GM21360 (cell line): ENCODE results near the gene MBOAT2.
A peak's percentile ranks its signal among the peaks of the same experiment; 100 is the strongest.

Experiments used
- ATAC-seq: cut with Tn5 transposase; IDR thresholded peaks from one replicate; pipeline ENCODE4 v1.9.1; 2021; ENCODE audit warnings: mild to moderate bottlenecking, moderate library complexity; ENCODE audit not compliant: unreplicated experiment

Gene MBOAT2

GRCh38 chr2:8862230-8862629, 141.3 kb downstream of the MBOAT2 start:
- no peak for ATAC-seq

GRCh38 chr2:8861797-8862196, 141.7 kb downstream of the MBOAT2 start:
- ATAC-seq = no peak

- no peak for ATAC-seq
These were observed 143.2 kb downstream of the MBOAT2 start for GRCh38 chr2:8860239-8860638.

DNA sequence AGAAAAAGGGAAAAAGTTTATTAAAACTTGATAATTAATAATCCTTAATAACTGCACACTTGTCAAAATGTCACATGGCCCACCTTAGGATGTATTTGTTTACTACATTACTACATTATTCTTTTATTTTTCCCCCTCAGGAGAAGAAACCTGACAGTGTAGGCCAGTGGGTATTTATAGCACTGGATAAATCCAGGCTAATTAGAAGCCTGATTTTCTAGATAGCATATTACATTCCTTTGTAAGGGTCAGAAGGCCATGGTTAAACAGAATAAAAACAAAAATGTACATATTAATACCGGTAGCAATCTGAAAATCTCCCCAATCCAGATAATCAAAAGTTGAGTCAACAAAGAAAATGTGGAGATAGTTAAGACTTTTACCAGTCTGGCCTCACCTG, 144.6 kb downstream of the MBOAT2 start:
- ATAC-seq = no peak

DNA sequence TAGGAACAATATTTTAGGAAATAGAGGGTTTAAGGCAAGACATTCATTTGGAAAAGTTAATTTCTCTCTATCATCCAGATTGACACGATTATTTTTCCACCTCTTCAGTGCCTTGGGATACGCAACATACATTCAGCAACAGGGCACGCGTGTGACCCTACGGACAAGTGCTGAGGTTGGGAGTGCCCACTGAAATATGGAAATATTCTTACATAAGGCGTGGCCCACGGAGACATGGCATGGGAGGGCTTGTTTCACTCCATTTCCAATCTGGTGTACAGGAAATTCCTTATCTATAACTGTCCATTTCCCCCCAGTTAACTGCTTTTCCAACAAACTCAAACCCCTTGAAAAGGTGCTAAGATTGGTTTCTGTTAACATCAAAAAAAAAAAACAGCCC, 145.2 kb downstream of the MBOAT2 start:
- no peak for ATAC-seq

DNA sequence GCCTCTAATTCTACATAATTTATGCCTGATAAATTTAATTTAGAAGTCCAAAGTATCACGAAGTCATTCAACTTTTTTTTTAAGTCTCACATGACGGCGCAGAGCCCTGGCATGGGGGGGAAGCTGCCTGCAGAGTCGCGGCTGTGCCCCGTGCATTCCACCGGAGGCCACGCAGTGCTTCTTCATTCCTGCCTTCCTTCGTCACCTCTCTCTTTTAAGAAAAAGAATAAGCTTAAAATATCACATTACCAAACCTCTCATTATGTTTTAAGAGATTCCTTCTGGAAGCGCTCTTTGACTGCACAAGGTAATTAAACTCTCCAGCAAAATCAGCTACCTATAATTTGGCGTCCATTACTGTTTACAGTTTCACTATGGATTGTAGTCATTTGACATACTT, 145.8 kb downstream of the MBOAT2 start:
- ATAC-seq = no peak

GRCh38 chr2:8856176-8856575, 147.3 kb downstream of the MBOAT2 start:
- no peak for ATAC-seq

GRCh38 chr2:8855010-8855409, 148.5 kb downstream of the MBOAT2 start:
- ATAC-seq = no peak

GRCh38 chr2:8853426-8853825, 150.1 kb downstream of the MBOAT2 start:
- no peak for ATAC-seq

GRCh38 chr2:8851811-8852560, 151.5 kb downstream of the MBOAT2 start:
- no peak for ATAC-seq

- ATAC-seq = no peak
These were observed 152.5 kb downstream of the MBOAT2 start for GRCh38 chr2:8850845-8851487.

DNA sequence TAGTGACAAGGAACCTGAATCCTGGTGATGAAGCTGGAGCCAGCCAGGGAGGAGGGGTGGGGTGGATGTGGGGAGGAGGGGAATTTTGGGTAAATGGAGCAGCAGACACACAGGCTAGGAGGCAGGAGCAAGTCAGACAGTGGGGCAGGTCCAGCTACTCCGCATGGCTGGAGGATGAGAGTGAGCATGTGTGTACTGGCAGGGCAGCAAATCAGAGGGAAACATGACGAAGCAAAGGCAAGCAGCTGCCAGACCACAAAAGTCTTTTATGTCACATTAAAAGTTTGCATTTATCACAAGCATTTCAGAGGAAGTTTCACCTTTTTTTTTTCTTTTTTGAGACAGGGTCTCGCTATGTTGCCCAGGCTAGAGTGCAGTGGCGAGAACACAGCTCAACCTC, 154.2 kb downstream of the MBOAT2 start:
- ATAC-seq = no peak

DNA sequence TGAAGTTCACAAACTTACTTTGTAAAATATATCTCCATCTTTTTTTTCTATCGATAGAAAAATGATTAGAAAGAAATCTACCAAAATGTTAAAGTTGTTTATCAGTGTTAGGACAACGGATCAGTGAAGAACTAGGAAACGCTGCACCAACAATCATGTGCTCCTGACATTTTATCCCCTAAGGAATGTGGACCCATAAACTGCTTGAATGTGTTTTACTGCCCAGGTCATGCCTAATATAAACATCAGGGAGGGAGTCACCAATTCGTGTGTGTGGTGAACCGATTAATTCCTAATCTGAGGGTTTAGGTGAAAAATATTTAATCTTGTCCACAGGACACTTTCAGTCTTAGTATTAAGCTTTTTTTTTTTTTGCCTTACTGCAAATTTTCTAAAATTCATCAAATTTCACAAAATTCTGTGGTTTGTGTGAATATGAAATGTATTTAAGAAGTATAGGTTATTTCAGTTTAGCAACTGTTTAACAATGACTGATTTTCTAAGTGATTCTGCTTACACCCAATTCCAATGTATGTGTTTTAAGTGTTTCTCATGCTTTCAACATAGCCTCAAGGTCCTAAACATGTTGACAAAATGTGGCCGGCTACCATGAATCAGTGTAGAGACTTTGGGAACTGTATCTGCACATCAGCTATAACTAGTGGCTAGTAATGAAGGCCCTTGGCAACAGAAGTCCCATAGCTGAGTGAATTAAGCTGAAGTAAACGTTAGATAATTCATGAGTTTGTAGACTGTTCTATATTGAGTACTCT, 155.0 kb downstream of the MBOAT2 start:
- no peak for ATAC-seq

GRCh38 chr2:8847400-8847799, 156.1 kb downstream of the MBOAT2 start:
- no peak for ATAC-seq

DNA sequence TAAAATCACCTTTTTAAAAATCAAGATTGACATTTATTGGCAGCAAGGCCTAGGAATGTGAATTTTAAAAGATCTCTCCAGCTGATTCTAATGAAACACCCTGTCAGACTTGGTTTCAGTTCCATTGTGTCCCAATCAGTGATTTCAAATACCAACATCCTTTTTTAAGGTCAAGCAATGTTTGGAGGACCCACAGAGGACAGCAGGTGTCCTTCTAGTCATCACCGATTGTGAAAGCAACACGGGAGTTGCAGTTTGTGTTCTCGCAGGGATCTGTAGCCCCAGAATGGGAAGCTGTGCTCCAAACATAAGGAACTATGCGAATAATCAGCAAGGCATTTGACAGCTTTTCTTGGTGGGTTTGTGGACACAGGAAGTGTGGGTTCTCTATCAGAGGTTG, 161.6 kb downstream of the MBOAT2 start:
- no peak for ATAC-seq

DNA sequence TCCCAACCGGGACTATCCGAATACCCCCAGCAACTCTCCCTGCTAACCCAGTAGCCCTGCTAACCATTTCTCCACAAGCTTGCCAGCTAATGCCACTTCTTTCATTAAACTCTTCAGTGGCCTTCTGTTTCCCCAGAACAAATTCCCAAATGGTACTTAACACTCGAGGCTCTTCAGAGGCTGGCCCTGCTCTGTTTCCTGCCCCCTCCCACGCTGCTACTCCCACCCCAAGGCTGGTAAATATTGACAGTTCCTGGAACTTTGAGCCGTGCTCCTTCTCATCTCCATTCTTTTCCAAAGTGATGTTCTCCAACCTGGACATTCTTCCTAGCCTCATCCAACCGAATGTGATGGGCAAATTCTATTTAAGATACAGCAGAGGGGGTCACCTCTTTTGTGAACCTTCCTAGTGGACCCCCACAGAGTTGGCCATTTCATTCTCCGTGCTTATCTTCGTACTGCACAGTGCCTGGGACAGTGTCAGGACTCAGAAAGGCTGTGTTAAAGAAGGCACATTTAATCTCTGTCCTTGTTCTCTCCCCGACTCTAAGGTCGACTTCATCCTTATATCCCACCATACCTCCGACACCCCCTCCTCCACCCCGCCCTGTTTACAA, 162.9 kb downstream of the MBOAT2 start:
- no peak for ATAC-seq

DNA sequence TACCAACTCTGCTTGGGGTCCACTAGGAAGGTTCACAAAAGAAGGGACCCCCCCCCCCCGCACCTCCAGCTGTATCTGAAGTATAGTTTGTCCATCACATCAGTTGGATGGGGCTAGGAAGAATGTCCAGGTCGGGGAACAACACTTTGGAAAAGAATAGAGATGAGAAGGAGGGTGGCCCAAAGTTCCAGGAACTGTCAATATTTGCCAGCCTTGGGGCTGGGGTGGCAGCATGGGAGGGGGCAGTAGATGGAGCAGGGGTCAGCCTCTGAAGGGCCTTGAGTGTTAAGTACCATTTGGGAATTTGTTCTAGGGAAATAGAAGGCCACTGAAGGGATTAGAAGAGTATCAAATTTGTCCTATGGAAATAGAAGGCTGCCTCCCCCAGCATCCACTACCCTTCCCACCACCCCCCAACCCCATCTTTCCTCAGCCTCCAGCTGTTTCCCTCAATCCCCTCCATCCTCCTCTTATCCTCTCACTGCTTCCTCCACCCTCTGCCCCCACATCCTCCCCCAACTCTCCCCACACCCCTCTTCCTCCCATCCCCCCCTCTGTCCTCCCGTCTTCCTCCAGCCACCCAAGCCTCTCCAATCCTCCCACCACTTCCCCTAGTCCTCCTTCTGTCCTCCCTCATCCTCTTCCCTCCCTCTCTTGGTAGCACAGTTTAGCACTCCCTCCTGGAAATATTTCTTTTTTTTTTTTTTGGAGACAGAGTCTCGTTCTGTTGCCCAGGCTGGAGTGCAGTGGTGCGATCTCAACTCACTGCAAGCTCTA, 164.1 kb downstream of the MBOAT2 start:
- ATAC-seq = no peak

GRCh38 chr2:8837795-8838140, 165.7 kb downstream of the MBOAT2 start:
- no peak for ATAC-seq

DNA sequence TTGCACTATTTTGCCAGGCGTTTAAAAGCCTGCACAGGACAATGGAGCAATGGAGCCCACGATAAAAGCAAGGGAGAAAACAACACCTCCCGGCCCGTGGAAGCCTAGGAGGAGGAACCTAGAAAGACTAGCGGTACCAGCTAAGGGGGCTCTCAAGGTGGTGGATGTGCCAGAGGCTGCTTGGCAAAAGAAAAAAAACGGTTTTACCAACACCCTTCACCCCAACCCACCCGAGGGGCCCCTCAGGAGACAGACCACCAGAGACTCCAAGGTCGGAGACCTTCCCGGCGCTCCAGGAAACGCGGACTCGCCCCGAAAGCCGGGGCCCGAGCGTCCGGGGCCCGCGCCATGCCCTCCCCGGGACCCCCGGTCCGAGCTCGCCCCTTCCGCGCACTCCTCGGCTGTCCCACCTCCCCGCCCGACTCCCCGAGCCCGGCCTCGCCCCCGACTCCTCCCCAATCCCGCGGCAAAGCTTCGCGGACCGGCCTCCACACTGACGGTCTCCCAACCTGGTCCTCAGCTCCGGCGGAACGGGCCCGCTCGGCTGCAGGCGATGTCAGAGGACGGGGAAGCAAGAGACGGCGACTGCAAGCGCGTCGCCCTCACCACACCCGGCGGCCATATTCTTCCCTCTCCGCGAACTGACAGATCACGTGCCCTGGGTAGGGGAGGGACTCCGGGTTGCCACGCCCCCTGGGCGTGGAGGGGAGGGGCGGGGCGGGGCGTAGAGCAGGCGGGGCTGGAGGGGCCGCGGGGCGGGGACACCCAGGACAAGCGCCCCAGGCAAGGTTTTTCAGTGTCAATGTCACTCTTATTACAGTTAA, 166.3 kb downstream of the MBOAT2 start, which contains the start of gene KIDINS220:
KIDINS220 (minus strand) TSS at position 643 of the 824 bp plus-strand sequence. CDS start 10,520 bp downstream, outside the sequence.
- ATAC-seq = peak; percentile 89

GRCh38 chr2:8835279-8835678, 168.2 kb downstream of the MBOAT2 start:
- no peak for ATAC-seq
